Fibroblast of lung (primary cell): ENCODE measurements around the gene SEMA3E. TPM values are rescaled to one million over a fixed set of nuclear protein-coding genes. Genes with fewer than 3 reads are reported as not detected.

ENCODE experiments used
- DNase-seq, 2 donors: peaks; one replicate each; pipeline versions ENCODE4 v3.0.0 to v3.0.0-alpha.2; 2010; ENCODE audit warnings: low read depth in 2 of 2
- H2AFZ ChIP-seq: 2 replicates; pipeline ENCODE4 v1.5.1; 2012; ENCODE audit warnings: low read length, control low read depth, inconsistent platforms
- H3K27ac ChIP-seq: 2 replicates; pipeline ENCODE4 v1.5.1; 2011; ENCODE audit warnings: low read length, control low read depth; ENCODE audit not compliant: insufficient read depth
- H3K27me3 ChIP-seq: 2 replicates; pipeline ENCODE4 v1.5.1; 2011; ENCODE audit warnings: mild to moderate bottlenecking, low read length; ENCODE audit not compliant: control insufficient read depth, insufficient read depth
- H3K36me3 ChIP-seq: 2 replicates; pipeline ENCODE4 v1.5.1; 2011; ENCODE audit warnings: low read length; ENCODE audit not compliant: control insufficient read depth, insufficient read depth
- H3K4me1 ChIP-seq: 2 replicates; pipeline ENCODE4 v1.5.1; 2011; ENCODE audit warnings: low read length; ENCODE audit not compliant: control insufficient read depth, insufficient read depth; ENCODE audit errors: extremely low read depth
- H3K4me2 ChIP-seq: 2 replicates; pipeline ENCODE4 v1.5.1; 2011; ENCODE audit warnings: low read length, control low read depth; ENCODE audit not compliant: insufficient read depth; ENCODE audit errors: extremely low read depth
- H3K4me3 ChIP-seq, 4 experiments: fragments of 200-600 bp in 1 of 4; sonication (generic) in 1 of 4; replicated peaks in 1 of 4; 2 replicates each; pipeline ENCODE4 v1.5.1; 2011 to 2016; ENCODE audit warnings: low read length in 4 of 4, low read depth in 3 of 4, mild to moderate bottlenecking in 3 of 4, control low read depth in 2 of 4, inconsistent platforms in 1 of 4, mixed read lengths in 1 of 4; ENCODE audit not compliant: insufficient read depth in 1 of 4; ENCODE audit errors: control extremely low read depth in 1 of 4
- H3K79me2 ChIP-seq: 2 replicates; pipeline ENCODE4 v1.5.1; 2012; ENCODE audit warnings: mild to moderate bottlenecking, low read length, inconsistent platforms; ENCODE audit not compliant: control insufficient read depth, insufficient read depth
- H3K9ac ChIP-seq: 2 replicates; pipeline ENCODE4 v1.5.1; 2011; ENCODE audit warnings: mild to moderate bottlenecking, low read length, control low read depth; ENCODE audit not compliant: insufficient read depth
- H3K9me3 ChIP-seq: 2 replicates; pipeline ENCODE4 v1.5.1; 2012; ENCODE audit warnings: low read depth, low read length; ENCODE audit not compliant: control insufficient read depth, insufficient read depth
- H4K20me1 ChIP-seq: 2 replicates; pipeline ENCODE4 v1.5.1; 2011; ENCODE audit warnings: low read length; ENCODE audit not compliant: control insufficient read depth, insufficient read depth; ENCODE audit errors: extremely low read depth
- EZH2 ChIP-seq: IDR thresholded peaks from 2 replicates; pipeline ENCODE4 v1.5.1; 2012; ENCODE audit warnings: low read length, control low read depth, mild to moderate bottlenecking; ENCODE audit errors: missing control alignments
- polyA plus RNA-seq, 2 donors: library from polyadenylated mRNA; depleted of rRNA in 1 of 2; stranded (reverse) in 1 of 2; unstranded in 1 of 2; fragments of >200 nt; gene quantifications; 2 replicates each; pipeline ENCODE4 v1.2.1, GENCODE V29; 2011 to 2012; ENCODE audit warnings: missing spikeins in 1 of 2
- total RNA-seq: library from RNA; depleted of rRNA; stranded (reverse); fragments of >200 nt; gene quantifications from 2 replicates; pipeline ENCODE4 v1.2.1, GENCODE V29; 2014
- TF ChIP-seq, protein P1 (sequence below), 2 donors: IDR thresholded peaks in 1 of 2; conservative IDR thresholded peaks in 1 of 2; 1 replicate in 1 of 2; 2 replicates in 1 of 2; pipeline ENCODE4 v1.5.1; 2011 to 2012; ENCODE audit warnings: low read length in 2 of 2, control low read depth in 1 of 2, inconsistent platforms in 1 of 2, low read depth in 1 of 2, mild to moderate bottlenecking in 1 of 2

Gene SEMA3E
- total and polyA plus RNA-seq, 2 donors (not counting 1 experiment from before 2014, with no cell fraction given): 1.1 to 2.0 TPM

GRCh38 chr7:83452256-83452655 lies 196.7 kb downstream of the SEMA3E start:
- no peak overlapping the region for H3K4me3 ChIP-seq
- H3K9me3 ChIP-seq: no peaks in the 10 kb centered on the region
- no peaks in the 10 kb centered on the region for H3K36me3 ChIP-seq
- no peaks in the 10 kb centered on the region for H3K27me3 ChIP-seq
- H3K27ac ChIP-seq: no peak overlapping the region
- H3K79me2 ChIP-seq: no peaks in the 10 kb centered on the region
- no peaks in the 10 kb centered on the region for H4K20me1 ChIP-seq
- H3K9ac ChIP-seq: no peak overlapping the region
- TF ChIP-seq, protein P1, sequence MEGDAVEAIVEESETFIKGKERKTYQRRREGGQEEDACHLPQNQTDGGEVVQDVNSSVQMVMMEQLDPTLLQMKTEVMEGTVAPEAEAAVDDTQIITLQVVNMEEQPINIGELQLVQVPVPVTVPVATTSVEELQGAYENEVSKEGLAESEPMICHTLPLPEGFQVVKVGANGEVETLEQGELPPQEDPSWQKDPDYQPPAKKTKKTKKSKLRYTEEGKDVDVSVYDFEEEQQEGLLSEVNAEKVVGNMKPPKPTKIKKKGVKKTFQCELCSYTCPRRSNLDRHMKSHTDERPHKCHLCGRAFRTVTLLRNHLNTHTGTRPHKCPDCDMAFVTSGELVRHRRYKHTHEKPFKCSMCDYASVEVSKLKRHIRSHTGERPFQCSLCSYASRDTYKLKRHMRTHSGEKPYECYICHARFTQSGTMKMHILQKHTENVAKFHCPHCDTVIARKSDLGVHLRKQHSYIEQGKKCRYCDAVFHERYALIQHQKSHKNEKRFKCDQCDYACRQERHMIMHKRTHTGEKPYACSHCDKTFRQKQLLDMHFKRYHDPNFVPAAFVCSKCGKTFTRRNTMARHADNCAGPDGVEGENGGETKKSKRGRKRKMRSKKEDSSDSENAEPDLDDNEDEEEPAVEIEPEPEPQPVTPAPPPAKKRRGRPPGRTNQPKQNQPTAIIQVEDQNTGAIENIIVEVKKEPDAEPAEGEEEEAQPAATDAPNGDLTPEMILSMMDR (conservative IDR thresholded peaks at IDR 0.05 in 1 of 2, IDR thresholded peaks at IDR 0.05 in 1 of 2; ENCODE audit: low read depth in 1 of 2, low read length in 2 of 2): no peak
- TF ChIP-seq EZH2: no peak
- H3K4me1 ChIP-seq: no peaks in the 10 kb centered on the region
- no peak overlapping the region for H2AFZ ChIP-seq
- no peak overlapping the region for H3K4me2 ChIP-seq
- no peak for DNase-seq

DNA sequence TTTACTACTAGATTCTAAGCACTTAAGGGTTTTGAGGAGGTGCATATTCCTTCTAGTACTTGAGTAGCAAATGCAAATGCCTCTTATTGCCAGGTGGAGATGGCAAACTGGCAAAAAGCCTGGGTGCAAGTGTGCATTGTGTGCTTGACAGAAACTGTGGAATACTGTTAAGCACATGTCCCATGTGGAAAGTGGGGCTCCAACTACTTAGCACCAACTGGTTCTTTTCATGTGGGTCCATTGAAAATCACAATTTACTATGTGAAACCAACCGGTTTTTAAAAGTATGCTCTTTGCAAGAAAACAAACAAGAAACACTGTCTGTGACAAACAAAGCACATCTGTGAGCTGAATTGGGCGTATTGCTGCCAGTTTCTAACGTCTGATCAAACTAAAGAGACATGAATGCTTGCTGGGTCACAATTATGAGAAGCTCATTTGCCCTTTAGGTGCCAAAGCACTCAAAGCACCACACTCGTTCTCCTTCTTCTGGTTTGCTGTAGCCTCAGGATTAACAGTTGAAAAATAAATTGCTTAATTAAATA lies 197.4 kb downstream of the SEMA3E start:
- H3K4me2 ChIP-seq: no peak overlapping the region
- H3K4me3 ChIP-seq: no peak overlapping the region
- no peaks in the 10 kb centered on the region for H4K20me1 ChIP-seq
- no peak for DNase-seq
- H3K9ac ChIP-seq: no peak overlapping the region
- no peaks in the 10 kb centered on the region for H3K36me3 ChIP-seq
- H3K27ac ChIP-seq: no peak overlapping the region
- no peaks in the 10 kb centered on the region for H3K9me3 ChIP-seq
- no peaks in the 10 kb centered on the region for H3K4me1 ChIP-seq
- TF ChIP-seq EZH2: no peak
- TF ChIP-seq, protein P1 (conservative IDR thresholded peaks at IDR 0.05 in 1 of 2, IDR thresholded peaks at IDR 0.05 in 1 of 2; ENCODE audit: low read depth in 1 of 2, low read length in 2 of 2): no peak
- no peaks in the 10 kb centered on the region for H3K27me3 ChIP-seq
- H2AFZ ChIP-seq: no peak overlapping the region
- no peaks in the 10 kb centered on the region for H3K79me2 ChIP-seq

DNA sequence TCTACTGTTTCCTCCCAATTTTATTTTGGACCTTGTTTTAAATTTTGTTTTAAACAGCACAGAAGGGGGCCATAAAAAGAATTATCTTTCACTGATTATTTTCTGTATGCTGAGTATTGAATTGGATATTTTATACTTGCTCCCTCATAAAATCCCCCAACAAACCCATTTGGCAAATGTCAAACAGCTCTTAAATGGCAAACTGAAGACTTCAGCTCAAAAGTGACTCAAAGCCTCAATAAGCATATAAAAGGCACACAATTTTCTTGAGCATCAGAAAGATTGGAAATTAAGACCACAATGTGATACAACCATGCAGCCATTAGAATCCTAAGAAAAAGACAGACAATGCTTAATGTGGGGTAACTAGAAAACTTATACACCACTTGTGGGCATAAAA lies 199.2 kb downstream of the SEMA3E start:
- Histone ChIP-seq H3K9ac (no peak overlapping the region), H3K4me2 (no peak overlapping the region), H3K79me2 (no peaks in the 10 kb centered on the region), H3K36me3 (no peaks in the 10 kb centered on the region), H3K4me3 (no peak overlapping the region), H2AFZ (no peak overlapping the region), H3K9me3 (no peaks in the 10 kb centered on the region), H4K20me1 (no peaks in the 10 kb centered on the region), H3K4me1 (no peaks in the 10 kb centered on the region), H3K27me3 (no peaks in the 10 kb centered on the region), H3K27ac (no peak overlapping the region)
- DNase-seq: no peak
- TF ChIP-seq, protein P1 (conservative IDR thresholded peaks at IDR 0.05 in 1 of 2, IDR thresholded peaks at IDR 0.05 in 1 of 2; ENCODE audit: low read depth in 1 of 2, low read length in 2 of 2): no peak
- TF ChIP-seq EZH2: no peak
